GM19395 (cell line): ENCODE results near the gene NAA40.

Source experiments
- ATAC-seq: cut with Tn5 transposase; IDR thresholded peaks from one replicate; pipeline ENCODE4 v1.9.1; 2021; ENCODE audit warnings: mild to moderate bottlenecking, moderate library complexity; ENCODE audit not compliant: unreplicated experiment

The NAA40 gene

GRCh38 chr11:63985812-63986155 is 47.0 kb downstream of the NAA40 start:
- peak; percentile 49 for ATAC-seq

- ATAC-seq = peak; percentile 96
Measured at GRCh38 chr11:63986156-63986931, 47.5 kb downstream of the NAA40 start, which contains the start of gene OTUB1. OTUB1 (plus strand) TSS chr11:63986438; CDS start chr11:63986457, 19 bp downstream.

- ATAC-seq = no peak
Measured at GRCh38 chr11:63986932-63987513, 48.2 kb downstream of the NAA40 start.

- ATAC-seq = no peak
Measured at GRCh38 chr11:63991558-63991957, 52.8 kb downstream of the NAA40 start.

GRCh38 chr11:63993100-63993499 is 54.3 kb downstream of the NAA40 start:
- no peak for ATAC-seq

- ATAC-seq = no peak
Measured at GRCh38 chr11:63993993-63994392, 55.2 kb downstream of the NAA40 start.

GRCh38 chr11:63996512-63996911 is 57.7 kb downstream of the NAA40 start:
- no peak for ATAC-seq

GRCh38 chr11:63997104-63997700 is 58.4 kb downstream of the NAA40 start:
- ATAC-seq = no peak

GRCh38 chr11:63997801-63998337 is 59.1 kb downstream of the NAA40 start:
- no peak for ATAC-seq

- ATAC-seq = no peak
Measured at GRCh38 chr11:63998558-63999348, 60.0 kb downstream of the NAA40 start.

GRCh38 chr11:63999349-64000025 is 60.7 kb downstream of the NAA40 start:
- no peak for ATAC-seq

- no peak for ATAC-seq
Measured at GRCh38 chr11:64000026-64000739, 61.4 kb downstream of the NAA40 start.

- ATAC-seq = no peak
Measured at GRCh38 chr11:64000740-64001483, 62.1 kb downstream of the NAA40 start.

GRCh38 chr11:64001484-64002420 is 63.0 kb downstream of the NAA40 start:
- ATAC-seq = no peak

- ATAC-seq = no peak
Measured at GRCh38 chr11:64003807-64004589, 65.2 kb downstream of the NAA40 start.

GRCh38 chr11:64004590-64004984 is 65.8 kb downstream of the NAA40 start:
- no peak for ATAC-seq

- no peak for ATAC-seq
Measured at GRCh38 chr11:64005691-64006090, 66.9 kb downstream of the NAA40 start.
